Keratinocyte (primary cell): ENCODE measurements around the gene KRT73.

Experiments
- EZH2 ChIP-seq: IDR thresholded peaks from one replicate; pipeline ENCODE4 v1.6.1; 2012; ENCODE audit warnings: inconsistent platforms, mild to moderate bottlenecking, low read length, moderate library complexity
- TF ChIP-seq, protein P1 (sequence below), 3 experiments: IDR thresholded peaks in 1 of 3; conservative IDR thresholded peaks in 1 of 3; optimal IDR thresholded peaks in 1 of 3; 2 replicates in 2 of 3; 3 replicates in 1 of 3; pipeline versions ENCODE3 to v1.5.1; 2011; ENCODE audit warnings: low read length in 3 of 3, mild to moderate bottlenecking in 3 of 3, moderate library complexity in 2 of 3, control low read depth in 1 of 3, inconsistent platforms in 1 of 3; ENCODE audit not compliant: insufficient read depth in 2 of 3; ENCODE audit errors: extremely low read depth in 1 of 3

DNA sequence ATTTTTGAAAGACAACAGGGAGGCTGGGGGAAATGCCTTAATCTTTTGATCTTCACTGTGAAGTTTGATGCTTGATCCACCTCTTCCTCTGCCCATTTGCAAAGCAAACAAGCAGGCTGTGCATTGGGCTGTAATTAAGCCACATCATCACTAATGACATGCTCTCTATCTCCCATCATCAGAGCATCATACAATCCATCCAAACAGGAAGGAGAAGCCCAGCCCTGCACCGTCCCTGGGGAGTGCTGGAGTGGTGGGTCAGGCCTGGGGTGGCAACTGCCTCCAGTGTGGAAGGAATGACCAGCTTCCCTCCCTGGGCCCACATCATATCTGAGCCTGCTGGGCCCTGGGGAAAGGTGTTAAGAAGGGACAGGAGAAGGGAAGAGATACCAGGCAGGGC, 37.9 kb downstream of the KRT73 start:
- TF ChIP-seq, protein P1, sequence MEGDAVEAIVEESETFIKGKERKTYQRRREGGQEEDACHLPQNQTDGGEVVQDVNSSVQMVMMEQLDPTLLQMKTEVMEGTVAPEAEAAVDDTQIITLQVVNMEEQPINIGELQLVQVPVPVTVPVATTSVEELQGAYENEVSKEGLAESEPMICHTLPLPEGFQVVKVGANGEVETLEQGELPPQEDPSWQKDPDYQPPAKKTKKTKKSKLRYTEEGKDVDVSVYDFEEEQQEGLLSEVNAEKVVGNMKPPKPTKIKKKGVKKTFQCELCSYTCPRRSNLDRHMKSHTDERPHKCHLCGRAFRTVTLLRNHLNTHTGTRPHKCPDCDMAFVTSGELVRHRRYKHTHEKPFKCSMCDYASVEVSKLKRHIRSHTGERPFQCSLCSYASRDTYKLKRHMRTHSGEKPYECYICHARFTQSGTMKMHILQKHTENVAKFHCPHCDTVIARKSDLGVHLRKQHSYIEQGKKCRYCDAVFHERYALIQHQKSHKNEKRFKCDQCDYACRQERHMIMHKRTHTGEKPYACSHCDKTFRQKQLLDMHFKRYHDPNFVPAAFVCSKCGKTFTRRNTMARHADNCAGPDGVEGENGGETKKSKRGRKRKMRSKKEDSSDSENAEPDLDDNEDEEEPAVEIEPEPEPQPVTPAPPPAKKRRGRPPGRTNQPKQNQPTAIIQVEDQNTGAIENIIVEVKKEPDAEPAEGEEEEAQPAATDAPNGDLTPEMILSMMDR (optimal IDR thresholded peaks at IDR 0.05 in 1 of 3, IDR thresholded peaks at IDR 0.05 in 1 of 3, conservative IDR thresholded peaks at IDR 0.05 in 1 of 3; ENCODE audit: extremely low read depth in 1 of 3, insufficient read depth in 2 of 3, low read length in 3 of 3) = no peak
- no peak for TF ChIP-seq EZH2
